Liver (tissue), 9 donors: Measurements from ENCODE around the gene PEAR1. TPM values are rescaled to one million over a fixed set of nuclear protein-coding genes. Genes with fewer than 3 reads are reported as not detected.
A peak's percentile ranks its signal among the peaks of the same experiment; 100 is the strongest.

ENCODE experiments used
- DNase-seq: peaks from one replicate; pipeline ENCODE4 v3.0.0-alpha.2; 2017; ENCODE audit warnings: low spot score
- H3K27ac ChIP-seq, 2 donors: one replicate each; pipeline ENCODE4 v1.7.0; 2013; ENCODE audit warnings: inconsistent platforms in 2 of 2, low read length in 2 of 2, control low read depth in 1 of 2, low read depth in 1 of 2, mild to moderate bottlenecking in 1 of 2
- H3K27me3 ChIP-seq, 4 donors: one replicate each; pipeline versions ENCODE4 v1.6.1 to v1.7.0; 2013; ENCODE audit warnings: low read length in 3 of 4, inconsistent platforms in 1 of 4, mild to moderate bottlenecking in 1 of 4, moderate library complexity in 1 of 4; ENCODE audit not compliant: control insufficient read depth in 4 of 4, insufficient read depth in 4 of 4
- H3K36me3 ChIP-seq, 4 donors: one replicate each; pipeline versions ENCODE4 v1.6.1 to v1.7.0; 2013; ENCODE audit warnings: low read length in 3 of 4, mild to moderate bottlenecking in 3 of 4, low read depth in 1 of 4, moderate library complexity in 1 of 4; ENCODE audit not compliant: control insufficient read depth in 4 of 4, insufficient read depth in 3 of 4
- H3K4me1 ChIP-seq, 4 donors: one replicate each; pipeline versions ENCODE4 v1.6.1 to v1.7.0; 2013; ENCODE audit warnings: low read length in 3 of 4, mild to moderate bottlenecking in 3 of 4, moderate library complexity in 1 of 4; ENCODE audit not compliant: control insufficient read depth in 4 of 4, insufficient read depth in 4 of 4
- H3K4me3 ChIP-seq, 3 donors: one replicate each; pipeline versions ENCODE4 v1.6.1 to v1.7.0; 2013; ENCODE audit warnings: low read length in 3 of 3, control low read depth in 1 of 3, low read depth in 1 of 3, mild to moderate bottlenecking in 1 of 3
- H3K9ac ChIP-seq, 2 donors: one replicate each; pipeline ENCODE4 v1.7.0; 2013; ENCODE audit warnings: low read length in 2 of 2, mild to moderate bottlenecking in 2 of 2, moderate library complexity in 2 of 2, control low read depth in 1 of 2, low read depth in 1 of 2
- H3K9me3 ChIP-seq, 4 donors: one replicate each; pipeline versions ENCODE4 v1.6.1 to v1.7.0; 2013; ENCODE audit warnings: low read length in 3 of 4; ENCODE audit not compliant: control insufficient read depth in 4 of 4
- EGR1 ChIP-seq, 2 donors: IDR thresholded peaks; 2 replicates each; pipeline ENCODE4 v1.6.1; 2016 to 2018; ENCODE audit warnings: antibody characterized with exemption in 2 of 2, low read depth in 2 of 2
- FOXA1 ChIP-seq: IDR thresholded peaks from 2 replicates; pipeline ENCODE4 v1.6.1; 2016; ENCODE audit warnings: antibody characterized with exemption
- FOXA2 ChIP-seq: IDR thresholded peaks from 2 replicates; pipeline ENCODE4 v1.6.1; 2016; ENCODE audit warnings: antibody characterized with exemption
- GABPA ChIP-seq, 2 donors: IDR thresholded peaks in 1 of 2; conservative IDR thresholded peaks in 1 of 2; 2 replicates each; pipeline ENCODE4 v1.6.1; 2016; ENCODE audit warnings: antibody characterized with exemption in 2 of 2, mild to moderate bottlenecking in 1 of 2, moderate library complexity in 1 of 2
- HNF4G ChIP-seq: IDR thresholded peaks from 2 replicates; pipeline ENCODE4 v1.6.1; 2016; ENCODE audit warnings: antibody characterized with exemption
- NR2F2 ChIP-seq: IDR thresholded peaks from 2 replicates; pipeline ENCODE4 v1.6.1; 2016; ENCODE audit warnings: antibody characterized with exemption
- RAD21 ChIP-seq, 2 donors: IDR thresholded peaks; 2 replicates each; pipeline ENCODE4 v1.6.1; 2016; ENCODE audit warnings: antibody characterized with exemption in 2 of 2, mild to moderate bottlenecking in 2 of 2
- SP1 ChIP-seq: IDR thresholded peaks from 2 replicates; pipeline ENCODE4 v1.6.1; 2018; ENCODE audit warnings: antibody characterized with exemption, mild to moderate bottlenecking
- TAF1 ChIP-seq: conservative IDR thresholded peaks from 2 replicates; pipeline ENCODE4 v1.6.1; 2016; ENCODE audit warnings: antibody characterized with exemption, mild to moderate bottlenecking
- YY1 ChIP-seq: IDR thresholded peaks from 2 replicates; pipeline ENCODE4 v1.6.1; 2016; ENCODE audit warnings: antibody characterized with exemption, mild to moderate bottlenecking
- WGBS: extraction: QIAGEN DNeasy Blood & Tissue Kit; methylation state at CpG from one replicate; pipeline ENCODE4 v1.1.7; 2013; 5-methylcytosine and 5-hydroxymethylcytosine counted together
- polyA plus RNA-seq, 2 donors: library from polyadenylated mRNA; stranded (reverse) in 1 of 2; unstranded in 1 of 2; fragments of 200-250 nt in 1 of 2; fragments of >200 nt in 1 of 2; fragmentation: Nextera tagmentation in 1 of 2; extraction: Ambion mirVana in 1 of 2; gene quantifications; one replicate each; pipeline versions ENCODE4 v1.2.1 to v1.2.3, GENCODE V29; 2013 to 2015
- total RNA-seq, 2 donors: library from RNA; depleted of rRNA; stranded (reverse); fragments of >200 nt; gene quantifications; one replicate each; pipeline ENCODE4 v1.2.3, GENCODE V29; 2014
- TF ChIP-seq, protein P1 (sequence below): IDR thresholded peaks from 2 replicates; pipeline ENCODE4 v1.6.1; 2016; ENCODE audit warnings: antibody characterized with exemption, mild to moderate bottlenecking
- TF ChIP-seq, protein P2 (sequence below): IDR thresholded peaks from 2 replicates; pipeline ENCODE4 v1.6.1; 2016; ENCODE audit warnings: antibody characterized with exemption
- TF ChIP-seq, protein P3 (sequence below): IDR thresholded peaks from 2 replicates; pipeline ENCODE4 v1.6.1; 2016; ENCODE audit warnings: antibody characterized with exemption
- TF ChIP-seq, protein P4 (sequence below): fragments of 150-350 bp; IDR thresholded peaks from 2 replicates; pipeline ENCODE4 v1.5.1; 2017; ENCODE audit warnings: improper control_type of control experiment, low read depth, low read length; ENCODE audit not compliant: missing input control
- TF ChIP-seq, protein P5 (sequence below): IDR thresholded peaks from 2 replicates; pipeline ENCODE4 v1.6.1; 2016; ENCODE audit warnings: antibody characterized with exemption
- donor health status: healthy.
- donor health status: healthy.
- donor health status: healthy.
- donor health status: healthy.
- donor health status: healthy.

PEAR1 gene
- total and polyA plus RNA-seq, 4 donors: 2.1 to 4.4 (median 3.1) TPM

DNA sequence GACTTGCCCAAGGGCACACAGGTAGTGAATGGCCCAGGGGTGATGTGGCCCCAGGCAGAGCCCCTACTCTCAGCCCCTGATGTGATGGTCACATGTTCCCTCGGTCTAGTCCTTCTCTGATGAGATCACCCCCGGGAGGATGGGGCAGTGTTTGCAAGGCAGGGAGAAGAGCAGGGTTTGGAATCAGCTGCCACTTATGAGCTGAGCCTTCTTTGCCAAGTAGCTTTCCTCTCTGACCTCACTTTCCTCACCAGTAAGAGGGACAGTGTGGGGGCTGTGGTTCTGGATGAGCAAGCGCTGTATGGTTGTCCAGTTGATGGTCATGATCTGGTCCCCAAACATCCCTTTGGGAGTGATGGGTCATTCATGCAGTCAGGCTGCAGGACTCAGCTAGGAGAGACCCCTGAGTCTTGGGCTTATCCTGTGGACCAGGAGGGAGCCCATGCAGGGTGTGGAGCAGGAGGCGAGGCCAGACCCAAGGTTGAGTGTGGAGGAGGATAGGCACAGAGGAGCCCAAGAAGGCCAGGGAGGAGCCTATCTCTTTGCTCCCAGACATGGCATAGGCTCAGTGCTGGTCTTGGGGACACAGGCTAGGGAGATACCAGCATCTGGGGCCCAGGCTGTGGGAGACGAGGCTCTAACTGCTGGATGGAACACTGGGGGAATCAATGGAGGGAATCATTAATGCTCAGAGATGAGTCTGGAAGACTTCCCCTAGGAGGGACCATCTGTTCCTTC is 15.9 kb upstream of the PEAR1 start:
- TF ChIP-seq RAD21 (IDR thresholded peaks at IDR 0.05): no peak
- TF ChIP-seq, protein P1, sequence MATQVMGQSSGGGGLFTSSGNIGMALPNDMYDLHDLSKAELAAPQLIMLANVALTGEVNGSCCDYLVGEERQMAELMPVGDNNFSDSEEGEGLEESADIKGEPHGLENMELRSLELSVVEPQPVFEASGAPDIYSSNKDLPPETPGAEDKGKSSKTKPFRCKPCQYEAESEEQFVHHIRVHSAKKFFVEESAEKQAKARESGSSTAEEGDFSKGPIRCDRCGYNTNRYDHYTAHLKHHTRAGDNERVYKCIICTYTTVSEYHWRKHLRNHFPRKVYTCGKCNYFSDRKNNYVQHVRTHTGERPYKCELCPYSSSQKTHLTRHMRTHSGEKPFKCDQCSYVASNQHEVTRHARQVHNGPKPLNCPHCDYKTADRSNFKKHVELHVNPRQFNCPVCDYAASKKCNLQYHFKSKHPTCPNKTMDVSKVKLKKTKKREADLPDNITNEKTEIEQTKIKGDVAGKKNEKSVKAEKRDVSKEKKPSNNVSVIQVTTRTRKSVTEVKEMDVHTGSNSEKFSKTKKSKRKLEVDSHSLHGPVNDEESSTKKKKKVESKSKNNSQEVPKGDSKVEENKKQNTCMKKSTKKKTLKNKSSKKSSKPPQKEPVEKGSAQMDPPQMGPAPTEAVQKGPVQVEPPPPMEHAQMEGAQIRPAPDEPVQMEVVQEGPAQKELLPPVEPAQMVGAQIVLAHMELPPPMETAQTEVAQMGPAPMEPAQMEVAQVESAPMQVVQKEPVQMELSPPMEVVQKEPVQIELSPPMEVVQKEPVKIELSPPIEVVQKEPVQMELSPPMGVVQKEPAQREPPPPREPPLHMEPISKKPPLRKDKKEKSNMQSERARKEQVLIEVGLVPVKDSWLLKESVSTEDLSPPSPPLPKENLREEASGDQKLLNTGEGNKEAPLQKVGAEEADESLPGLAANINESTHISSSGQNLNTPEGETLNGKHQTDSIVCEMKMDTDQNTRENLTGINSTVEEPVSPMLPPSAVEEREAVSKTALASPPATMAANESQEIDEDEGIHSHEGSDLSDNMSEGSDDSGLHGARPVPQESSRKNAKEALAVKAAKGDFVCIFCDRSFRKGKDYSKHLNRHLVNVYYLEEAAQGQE: no peak
- TF ChIP-seq TAF1: no peak
- no peak for TF ChIP-seq NR2F2
- TF ChIP-seq, protein P2, sequence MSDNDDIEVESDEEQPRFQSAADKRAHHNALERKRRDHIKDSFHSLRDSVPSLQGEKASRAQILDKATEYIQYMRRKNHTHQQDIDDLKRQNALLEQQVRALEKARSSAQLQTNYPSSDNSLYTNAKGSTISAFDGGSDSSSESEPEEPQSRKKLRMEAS: no peak
- TF ChIP-seq, protein P3, sequence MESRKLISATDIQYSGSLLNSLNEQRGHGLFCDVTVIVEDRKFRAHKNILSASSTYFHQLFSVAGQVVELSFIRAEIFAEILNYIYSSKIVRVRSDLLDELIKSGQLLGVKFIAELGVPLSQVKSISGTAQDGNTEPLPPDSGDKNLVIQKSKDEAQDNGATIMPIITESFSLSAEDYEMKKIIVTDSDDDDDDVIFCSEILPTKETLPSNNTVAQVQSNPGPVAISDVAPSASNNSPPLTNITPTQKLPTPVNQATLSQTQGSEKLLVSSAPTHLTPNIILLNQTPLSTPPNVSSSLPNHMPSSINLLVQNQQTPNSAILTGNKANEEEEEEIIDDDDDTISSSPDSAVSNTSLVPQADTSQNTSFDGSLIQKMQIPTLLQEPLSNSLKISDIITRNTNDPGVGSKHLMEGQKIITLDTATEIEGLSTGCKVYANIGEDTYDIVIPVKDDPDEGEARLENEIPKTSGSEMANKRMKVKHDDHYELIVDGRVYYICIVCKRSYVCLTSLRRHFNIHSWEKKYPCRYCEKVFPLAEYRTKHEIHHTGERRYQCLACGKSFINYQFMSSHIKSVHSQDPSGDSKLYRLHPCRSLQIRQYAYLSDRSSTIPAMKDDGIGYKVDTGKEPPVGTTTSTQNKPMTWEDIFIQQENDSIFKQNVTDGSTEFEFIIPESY: no peak
- Histone ChIP-seq H3K4me3 (no peak overlapping the region), H3K27me3 (no peaks in the 10 kb centered on the region), H3K9ac (no peak overlapping the region), H3K9me3 (no peaks in the 10 kb centered on the region), H3K27ac (no peak overlapping the region), H3K36me3 (no peaks in the 10 kb centered on the region), H3K4me1 (no peaks in the 10 kb centered on the region)
- DNase-seq: peak; percentile 72
- 82% methylated on average over 5 of the region's 5 CpGs for WGBS

DNA sequence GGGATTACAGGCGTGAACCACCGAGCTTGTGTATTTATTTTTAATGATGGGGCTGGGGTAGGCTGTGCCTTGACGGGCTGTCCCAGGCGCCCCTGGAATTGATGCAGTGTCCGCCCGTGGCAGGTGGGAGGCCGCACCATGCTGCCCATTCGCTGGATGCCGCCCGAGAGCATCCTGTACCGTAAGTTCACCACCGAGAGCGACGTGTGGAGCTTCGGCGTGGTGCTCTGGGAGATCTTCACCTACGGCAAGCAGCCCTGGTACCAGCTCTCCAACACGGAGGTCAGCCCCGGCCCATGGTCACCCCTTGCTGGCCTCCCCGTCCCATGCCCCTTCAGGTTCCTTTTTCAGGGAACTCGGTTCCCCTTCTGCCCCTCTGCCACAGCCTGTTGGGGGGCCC is 13.6 kb upstream of the PEAR1 start:
- DNase-seq: no peak
- H3K27me3 ChIP-seq: no peaks in the 10 kb centered on the region

More for the DNA sequence above, 13.6 kb upstream of the PEAR1 start:
- Histone ChIP-seq H3K9ac (no peak overlapping the region), H3K36me3 (no peaks in the 10 kb centered on the region), H3K4me3 (no peak overlapping the region), H3K4me1 (no peaks in the 10 kb centered on the region), H3K9me3 (no peaks in the 10 kb centered on the region), H3K27ac (no peak overlapping the region)
- TF ChIP-seq FOXA2 (no peak), YY1 (no peak), GABPA (IDR thresholded peaks at IDR 0.05 in 1 of 2, conservative IDR thresholded peaks at IDR 0.05 in 1 of 2) (no peak), HNF4G (no peak), RAD21 (IDR thresholded peaks at IDR 0.05) (no peak), TAF1 (no peak), NR2F2 (no peak), FOXA1 (no peak), EGR1 (IDR thresholded peaks at IDR 0.05; ENCODE audit: low read depth in 2 of 2) (no peak), SP1 (no peak)
- TF ChIP-seq, protein P4, sequence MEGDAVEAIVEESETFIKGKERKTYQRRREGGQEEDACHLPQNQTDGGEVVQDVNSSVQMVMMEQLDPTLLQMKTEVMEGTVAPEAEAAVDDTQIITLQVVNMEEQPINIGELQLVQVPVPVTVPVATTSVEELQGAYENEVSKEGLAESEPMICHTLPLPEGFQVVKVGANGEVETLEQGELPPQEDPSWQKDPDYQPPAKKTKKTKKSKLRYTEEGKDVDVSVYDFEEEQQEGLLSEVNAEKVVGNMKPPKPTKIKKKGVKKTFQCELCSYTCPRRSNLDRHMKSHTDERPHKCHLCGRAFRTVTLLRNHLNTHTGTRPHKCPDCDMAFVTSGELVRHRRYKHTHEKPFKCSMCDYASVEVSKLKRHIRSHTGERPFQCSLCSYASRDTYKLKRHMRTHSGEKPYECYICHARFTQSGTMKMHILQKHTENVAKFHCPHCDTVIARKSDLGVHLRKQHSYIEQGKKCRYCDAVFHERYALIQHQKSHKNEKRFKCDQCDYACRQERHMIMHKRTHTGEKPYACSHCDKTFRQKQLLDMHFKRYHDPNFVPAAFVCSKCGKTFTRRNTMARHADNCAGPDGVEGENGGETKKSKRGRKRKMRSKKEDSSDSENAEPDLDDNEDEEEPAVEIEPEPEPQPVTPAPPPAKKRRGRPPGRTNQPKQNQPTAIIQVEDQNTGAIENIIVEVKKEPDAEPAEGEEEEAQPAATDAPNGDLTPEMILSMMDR: no peak
- TF ChIP-seq, protein P5, sequence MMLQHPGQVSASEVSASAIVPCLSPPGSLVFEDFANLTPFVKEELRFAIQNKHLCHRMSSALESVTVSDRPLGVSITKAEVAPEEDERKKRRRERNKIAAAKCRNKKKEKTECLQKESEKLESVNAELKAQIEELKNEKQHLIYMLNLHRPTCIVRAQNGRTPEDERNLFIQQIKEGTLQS: no peak
- TF ChIP-seq, protein P1: no peak
- TF ChIP-seq, protein P3: no peak
- WGBS: 86% methylated on average over 21 of the region's 21 CpGs
